GM18873 (cell line): ENCODE measurements around the gene PCNX3.
"Not testable (repeated sequence)": the region's sequence is repeated elsewhere in the genome, so short reads cannot be mapped to it uniquely, and the experiment has no call there.

ENCODE experiments used
- ATAC-seq: cut with Tn5 transposase; IDR thresholded peaks from one replicate; pipeline ENCODE4 v1.9.1; 2021; ENCODE audit warnings: mild to moderate bottlenecking, moderate library complexity, moderate number of reproducible peaks; ENCODE audit not compliant: unreplicated experiment, low FRiP score

PCNX3 gene

DNA sequence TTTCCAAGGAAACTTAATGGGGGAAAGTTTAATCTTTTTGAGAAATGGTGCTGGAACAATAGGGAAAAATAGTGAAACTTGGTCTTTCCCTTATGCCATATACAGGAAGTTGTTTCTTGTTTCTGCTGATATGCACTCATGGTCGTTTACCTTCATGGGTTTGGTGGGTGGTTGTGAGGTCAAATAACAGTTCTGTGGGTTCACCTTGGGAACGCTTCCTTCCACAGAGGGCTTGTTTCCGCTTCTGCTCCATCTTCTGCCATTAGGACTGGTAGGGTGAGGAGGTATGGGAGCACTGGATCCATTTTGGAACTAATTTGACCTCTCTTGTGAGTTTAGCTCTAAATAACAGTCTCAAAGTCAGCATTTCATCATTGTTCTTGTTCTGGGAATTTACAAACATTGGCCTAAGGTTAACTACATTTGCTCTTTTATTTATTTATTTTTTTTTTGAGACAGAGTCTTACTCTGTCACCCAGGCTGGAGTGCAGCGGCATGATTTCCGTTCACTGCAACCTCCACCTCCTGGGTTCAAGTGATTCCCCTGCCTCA lies 64.7 kb downstream of the PCNX3 start:
- no peak for ATAC-seq

DNA sequence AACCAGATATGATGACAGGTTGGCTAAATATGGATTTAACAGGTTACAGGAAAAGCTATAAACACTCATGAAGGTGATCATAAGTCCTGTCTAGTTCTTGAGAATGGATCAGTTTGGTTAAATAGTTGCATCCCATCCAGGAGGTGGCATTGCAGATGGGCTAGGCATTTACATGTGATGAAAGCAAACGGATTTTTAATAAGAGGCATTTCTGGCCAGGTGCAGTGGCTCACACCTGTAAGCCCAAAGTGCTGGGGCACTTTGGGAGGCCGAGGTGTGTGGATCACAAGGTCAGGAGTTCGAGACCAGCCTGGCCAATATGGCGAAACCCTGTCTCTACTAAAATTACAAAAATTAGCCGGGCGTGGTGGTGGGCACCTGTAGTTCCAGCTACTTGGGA lies 67.9 kb downstream of the PCNX3 start:
- ATAC-seq: not testable (repeated sequence)

DNA sequence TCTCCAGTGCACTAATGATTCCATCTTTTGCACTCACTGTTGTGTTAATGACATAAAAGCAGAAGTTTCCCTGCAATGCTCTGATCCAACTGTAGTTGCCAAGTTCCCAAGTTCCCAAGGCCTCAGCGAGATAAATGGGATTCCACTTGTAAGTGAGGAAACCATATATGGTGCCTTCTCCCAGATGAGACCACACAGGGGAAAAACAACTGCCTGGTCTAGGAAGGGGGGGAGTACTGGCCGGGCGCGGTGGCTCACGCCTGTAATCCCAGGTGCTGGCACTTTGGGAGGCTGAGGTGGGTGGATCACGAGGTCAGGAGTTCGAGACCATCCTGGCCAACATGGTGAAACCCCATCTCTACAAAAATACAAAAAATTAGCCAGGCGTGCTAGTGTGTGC lies 70.4 kb downstream of the PCNX3 start:
- no peak for ATAC-seq
